Islet of Langerhans (tissue), 1 donor: ENCODE results near the gene OSBPL10.
"Not testable (repeated sequence)": the region's sequence is repeated elsewhere in the genome, so short reads cannot be mapped to it uniquely, and the experiment has no call there.

Experiments
- FAIRE-seq: peaks from one replicate; lab custom pipeline; 2011; peaks lifted over from hg19 to GRCh38; lab: Jason Lieb, UNC

OSBPL10 gene

GRCh38 chr3:31808143-31808720 is 172.8 kb downstream of the OSBPL10 start:
- FAIRE-seq = no peak

- FAIRE-seq = no peak
Measured at GRCh38 chr3:31804251-31805051, 176.6 kb downstream of the OSBPL10 start.

GRCh38 chr3:31802981-31803740 is 177.9 kb downstream of the OSBPL10 start:
- FAIRE-seq = no peak

- no peak for FAIRE-seq
Measured at GRCh38 chr3:31800436-31800835, 180.6 kb downstream of the OSBPL10 start.

- FAIRE-seq = no peak
Measured at GRCh38 chr3:31798840-31799239, 182.2 kb downstream of the OSBPL10 start.

GRCh38 chr3:31793821-31794220 is 187.2 kb downstream of the OSBPL10 start:
- no peak for FAIRE-seq

GRCh38 chr3:31791090-31791430 is 190.0 kb downstream of the OSBPL10 start:
- no peak for FAIRE-seq

GRCh38 chr3:31790193-31791089 is 190.6 kb downstream of the OSBPL10 start:
- FAIRE-seq = no peak

- no peak for FAIRE-seq
Measured at GRCh38 chr3:31789429-31789828, 191.6 kb downstream of the OSBPL10 start.

GRCh38 chr3:31785734-31786133 is 195.3 kb downstream of the OSBPL10 start:
- FAIRE-seq = no peak

- no peak for FAIRE-seq
Measured at GRCh38 chr3:31785286-31785685, 195.8 kb downstream of the OSBPL10 start.

- not testable (repeated sequence) for FAIRE-seq
Measured at GRCh38 chr3:31783851-31784250, 197.2 kb downstream of the OSBPL10 start.

- not testable (repeated sequence) for FAIRE-seq
Measured at GRCh38 chr3:31782306-31782705, 198.8 kb downstream of the OSBPL10 start.

- no peak for FAIRE-seq
Measured at GRCh38 chr3:31779514-31779913, 201.5 kb downstream of the OSBPL10 start.

- no peak for FAIRE-seq
Measured at GRCh38 chr3:31777887-31778286, 203.2 kb downstream of the OSBPL10 start.

GRCh38 chr3:31777092-31777491 is 204.0 kb downstream of the OSBPL10 start:
- no peak for FAIRE-seq

GRCh38 chr3:31776016-31776415 is 205.0 kb downstream of the OSBPL10 start:
- FAIRE-seq = no peak

GRCh38 chr3:31775383-31775782 is 205.7 kb downstream of the OSBPL10 start:
- FAIRE-seq = no peak

- no peak for FAIRE-seq
Measured at GRCh38 chr3:31772758-31773473, 208.1 kb downstream of the OSBPL10 start.

GRCh38 chr3:31772272-31772671 is 208.8 kb downstream of the OSBPL10 start:
- no peak for FAIRE-seq

GRCh38 chr3:31770822-31771326 is 210.2 kb downstream of the OSBPL10 start:
- FAIRE-seq = no peak
